HPDE6-E6E7 (cell line): Measurements from ENCODE around the gene PIK3R1.

Experiments
- DNase-seq: peaks from one replicate; pipeline ENCODE4 v3.0.0; 2011; ENCODE audit warnings: missing footprints; ENCODE audit errors: extremely low spot score

The PIK3R1 gene

DNA sequence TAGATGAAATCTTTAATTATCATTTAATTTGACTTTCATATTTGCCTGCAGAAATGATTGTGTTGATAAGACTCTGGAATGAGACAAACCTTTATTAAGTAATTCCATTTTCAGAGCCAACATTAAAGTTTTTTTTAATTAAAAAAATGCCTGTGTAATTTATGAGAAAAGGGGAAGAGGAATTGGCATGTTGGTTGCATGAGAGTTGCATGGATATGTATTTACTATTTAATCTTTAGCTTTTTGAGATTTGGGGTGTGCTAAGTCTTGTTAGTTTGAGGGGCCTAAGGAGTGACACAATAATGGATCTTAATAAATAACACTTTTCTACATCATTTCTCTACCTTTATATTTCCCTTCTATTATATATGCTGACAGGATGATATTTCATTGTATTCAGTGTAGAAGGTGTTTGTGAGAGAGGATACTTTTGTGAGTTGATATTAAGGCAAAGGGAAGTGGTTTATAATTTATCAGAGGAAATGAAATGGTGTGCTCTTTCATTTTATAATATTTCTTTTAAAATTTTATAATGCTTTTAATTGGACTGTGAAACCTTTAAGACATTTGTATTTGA is 54.9 kb downstream of the PIK3R1 start:
- no peak for DNase-seq

DNA sequence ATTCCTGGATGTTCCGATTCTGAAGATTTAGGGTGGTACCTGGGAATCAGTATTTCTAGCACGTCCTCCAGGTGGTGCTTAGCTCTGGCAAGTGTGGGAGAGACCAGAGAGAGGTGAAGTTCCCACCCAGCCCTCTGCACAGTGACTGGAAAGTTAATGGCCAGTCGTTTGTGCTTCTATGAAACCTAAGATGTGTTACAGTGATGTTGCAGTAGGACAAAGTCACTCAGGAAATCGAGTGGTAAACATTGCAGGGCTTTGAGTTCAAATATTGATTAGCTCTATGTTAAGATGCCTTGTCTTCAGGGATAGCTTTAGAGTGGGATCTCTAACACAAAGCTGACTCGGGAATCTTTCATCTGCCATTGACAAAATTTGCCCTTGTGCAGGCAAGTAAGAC is 55.6 kb downstream of the PIK3R1 start:
- DNase-seq = no peak

DNA sequence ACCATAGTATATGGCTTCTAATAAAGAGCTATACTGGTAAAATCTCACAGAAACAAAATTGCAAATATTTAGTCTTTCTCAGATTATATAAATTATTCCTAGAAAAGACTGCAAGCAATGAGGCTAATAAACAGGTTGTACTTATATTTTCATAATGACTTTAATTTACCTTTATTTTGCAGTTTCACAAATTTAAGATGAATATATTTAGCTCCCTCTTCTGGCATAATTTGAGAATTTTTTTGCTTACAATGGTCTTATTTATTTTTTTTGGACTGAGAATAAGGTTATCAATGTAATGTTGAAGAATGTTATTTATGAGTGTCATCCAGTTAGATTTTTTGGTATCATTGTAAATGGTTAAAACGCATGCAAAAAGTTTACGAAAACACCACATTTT is 56.7 kb downstream of the PIK3R1 start:
- no peak for DNase-seq

DNA sequence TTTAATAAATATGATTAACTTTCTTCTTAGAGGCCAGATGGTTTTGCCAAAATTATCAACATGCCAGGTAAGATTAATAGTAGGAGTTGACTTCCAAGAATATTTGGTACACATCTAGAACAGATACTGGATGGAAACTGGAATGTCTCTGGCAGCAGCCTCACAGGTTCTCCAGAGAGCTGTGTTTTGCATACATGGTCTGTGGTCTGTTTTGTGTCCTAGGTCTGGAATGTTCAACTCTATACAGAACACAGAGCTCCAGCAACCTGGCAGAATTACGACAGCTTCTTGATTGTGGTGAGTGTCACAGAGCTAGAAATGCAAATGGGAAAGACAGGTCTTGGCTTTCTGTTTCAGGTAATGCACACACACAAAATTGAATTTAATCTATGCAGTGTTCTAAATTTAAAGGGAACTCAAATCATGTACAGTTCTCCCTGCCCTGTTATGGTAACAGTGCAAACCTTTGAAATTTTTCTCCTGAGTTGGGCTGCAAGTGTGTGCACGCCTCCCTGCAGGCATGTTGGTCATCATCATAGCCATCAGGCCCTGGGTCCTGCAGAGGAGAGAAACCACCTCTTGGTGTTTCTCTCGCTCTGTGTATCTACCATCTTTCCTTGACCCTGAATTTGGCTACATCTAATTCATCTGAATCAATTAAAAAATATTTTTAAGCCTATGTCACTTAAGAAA is 58.3 kb downstream of the PIK3R1 start:
- no peak for DNase-seq

DNA sequence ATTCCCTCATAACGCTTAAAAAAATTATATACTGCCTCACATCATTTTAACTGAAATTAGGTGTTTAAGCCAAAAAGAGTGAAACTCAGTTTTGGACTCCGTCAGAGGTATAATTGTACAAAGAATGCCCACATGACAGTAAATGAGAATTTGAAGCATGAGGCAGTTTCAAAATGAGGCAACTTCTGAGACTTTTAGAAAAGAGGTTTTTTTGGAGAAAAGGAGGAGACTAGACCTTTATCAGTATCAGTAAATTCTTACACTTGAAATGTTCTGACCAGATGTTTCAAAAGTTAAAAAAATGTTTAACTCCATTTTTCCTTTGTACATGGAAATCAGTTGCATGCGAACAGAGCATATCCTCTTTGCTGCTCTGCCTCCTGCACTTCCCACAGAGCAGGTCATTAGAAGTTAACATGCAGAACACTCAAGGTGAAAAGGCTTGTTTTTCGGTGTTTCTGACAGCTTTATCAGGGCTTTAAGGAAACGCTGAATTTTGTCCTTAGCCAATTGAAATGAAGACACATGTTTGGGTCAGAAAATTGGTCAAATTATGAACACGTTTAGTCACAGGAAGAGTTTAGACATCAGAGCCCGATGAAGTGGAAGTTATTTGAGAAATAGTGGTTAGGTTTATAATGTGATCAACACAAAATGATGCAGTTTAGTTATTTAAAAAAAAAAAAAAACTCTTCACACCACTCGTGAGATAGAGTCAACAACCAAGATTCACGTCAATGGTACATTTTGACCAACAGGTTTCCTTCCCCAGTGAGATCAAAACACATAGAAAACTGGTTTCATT is 59.5 kb downstream of the PIK3R1 start:
- DNase-seq = no peak

DNA sequence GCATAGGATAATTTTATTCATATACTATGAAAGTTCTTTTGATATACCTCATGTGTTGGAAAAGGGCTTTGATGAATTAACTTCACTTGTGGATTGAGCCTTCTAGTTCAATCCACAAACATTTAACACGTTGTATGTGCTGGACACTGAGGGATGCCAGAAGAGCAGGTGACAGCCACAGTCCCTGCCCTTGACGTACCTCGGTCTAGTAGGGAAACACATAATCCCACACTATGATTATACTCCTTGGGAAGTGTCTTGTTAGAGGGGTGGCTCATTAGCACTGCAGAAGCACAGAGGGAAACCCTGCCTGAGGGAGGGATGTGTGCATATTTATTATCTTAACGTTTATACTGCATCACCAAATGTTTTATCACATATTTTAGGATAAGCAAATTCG is 61.2 kb downstream of the PIK3R1 start:
- DNase-seq = no peak

DNA sequence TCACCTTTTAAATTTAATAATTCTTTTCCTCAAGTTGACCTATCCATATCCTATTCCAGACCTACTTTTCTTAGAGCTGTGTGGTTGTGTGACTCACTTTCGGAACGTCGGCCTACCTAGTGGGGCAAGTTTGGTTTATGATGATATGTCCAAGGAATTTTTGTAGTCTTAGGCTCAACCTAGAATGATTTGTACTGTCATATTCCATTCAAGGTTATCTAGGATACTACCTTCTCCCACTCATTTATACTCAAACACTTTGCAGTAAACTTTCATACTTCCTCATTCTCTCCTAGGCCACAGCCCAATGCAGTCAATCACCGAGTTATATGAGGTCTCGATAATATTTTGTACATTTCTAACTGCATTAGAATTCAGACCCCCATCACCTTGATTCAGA is 61.9 kb downstream of the PIK3R1 start:
- DNase-seq = peak; percentile 89

DNA sequence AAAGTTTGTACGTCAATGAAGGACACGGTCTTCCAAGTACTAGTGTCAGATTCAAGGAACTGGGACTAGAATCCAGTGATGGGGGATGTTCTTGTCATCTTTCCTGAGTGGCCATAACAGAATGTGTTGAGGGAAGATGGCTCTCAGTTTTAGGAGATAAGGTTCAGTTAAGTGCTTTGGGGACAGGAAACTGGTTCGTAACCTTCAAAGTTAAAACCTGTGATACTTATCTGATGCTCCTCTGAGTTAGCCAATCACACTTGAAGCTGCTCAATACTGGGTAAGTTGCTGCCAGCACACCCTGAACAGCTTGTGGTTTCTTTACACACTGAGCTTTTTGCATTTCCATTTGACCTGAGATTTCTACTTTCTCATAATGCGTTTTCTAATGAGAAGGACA is 64.4 kb downstream of the PIK3R1 start:
- DNase-seq = no peak

DNA sequence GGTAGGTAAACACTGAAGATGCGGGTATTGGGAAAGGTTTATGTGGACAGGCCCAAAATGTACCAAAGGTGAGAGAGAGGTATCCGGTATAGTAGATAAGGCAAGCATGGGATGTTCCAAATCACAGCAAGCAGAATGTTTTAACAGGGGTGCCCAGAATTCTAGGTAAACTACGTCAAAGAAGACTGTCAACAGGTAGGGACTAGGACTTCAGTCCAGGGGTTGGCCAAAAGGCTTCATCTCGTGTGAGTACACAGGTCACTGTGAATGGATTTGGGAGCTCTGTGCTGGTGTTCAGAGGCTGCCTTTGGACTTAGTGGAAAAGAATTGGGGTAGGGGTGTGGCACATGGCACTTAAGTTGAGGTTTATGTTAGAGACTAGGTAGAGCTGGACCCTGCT is 66.4 kb downstream of the PIK3R1 start:
- no peak for DNase-seq

DNA sequence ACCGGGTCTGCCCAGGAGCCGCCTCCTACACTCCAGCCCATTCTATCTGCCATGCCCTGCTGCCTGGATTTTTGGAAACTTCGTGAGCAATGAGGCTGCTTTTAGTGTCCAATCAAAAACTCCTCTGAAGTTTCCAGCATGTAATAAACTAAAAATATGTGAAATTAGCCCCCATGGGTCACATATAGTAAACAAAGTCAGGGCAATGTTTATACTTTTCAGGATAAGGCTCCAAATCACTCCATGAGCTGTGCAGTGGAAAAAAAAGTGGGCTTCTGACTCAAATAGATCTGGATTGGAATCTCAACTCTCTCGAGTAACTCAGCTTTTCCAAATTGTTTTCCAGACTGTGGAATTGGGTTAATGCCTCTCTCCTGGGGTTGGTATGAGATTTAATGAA is 68.2 kb downstream of the PIK3R1 start:
- no peak for DNase-seq

DNA sequence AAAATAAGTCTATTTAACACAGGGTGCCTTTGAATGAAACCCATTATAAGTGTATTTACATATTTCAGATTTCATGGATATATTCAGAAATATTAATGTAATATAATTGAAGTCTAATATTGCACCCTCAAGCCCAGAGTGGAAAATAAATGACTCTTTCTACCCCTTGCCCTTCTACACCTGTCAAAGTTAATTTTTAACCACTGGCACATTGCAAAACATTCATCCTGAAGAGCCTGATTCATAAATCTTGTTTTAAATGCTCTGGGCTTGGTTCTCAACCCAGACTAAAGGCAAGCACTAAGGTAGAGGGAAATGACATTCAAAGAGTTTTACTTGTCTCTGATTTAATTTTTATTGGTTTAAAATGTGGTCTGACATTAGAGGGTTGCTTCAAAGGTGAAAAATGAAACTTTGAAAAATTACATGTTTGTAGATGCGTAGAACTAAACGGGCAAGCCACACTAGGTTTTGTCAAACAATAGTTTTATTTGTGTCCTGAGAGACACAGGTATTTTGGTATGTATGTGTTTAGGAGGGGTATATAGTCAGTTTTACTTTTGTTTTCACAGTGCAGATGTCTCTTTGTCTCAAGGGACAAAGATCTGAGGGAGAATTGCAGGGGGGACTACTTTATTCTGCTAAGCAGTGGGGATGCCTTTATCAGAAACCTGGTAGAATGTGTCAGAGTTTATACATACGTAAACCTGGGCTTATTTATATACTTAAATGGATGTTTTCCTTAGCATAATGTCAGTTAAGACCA is 69.7 kb downstream of the PIK3R1 start:
- DNase-seq = no peak

DNA sequence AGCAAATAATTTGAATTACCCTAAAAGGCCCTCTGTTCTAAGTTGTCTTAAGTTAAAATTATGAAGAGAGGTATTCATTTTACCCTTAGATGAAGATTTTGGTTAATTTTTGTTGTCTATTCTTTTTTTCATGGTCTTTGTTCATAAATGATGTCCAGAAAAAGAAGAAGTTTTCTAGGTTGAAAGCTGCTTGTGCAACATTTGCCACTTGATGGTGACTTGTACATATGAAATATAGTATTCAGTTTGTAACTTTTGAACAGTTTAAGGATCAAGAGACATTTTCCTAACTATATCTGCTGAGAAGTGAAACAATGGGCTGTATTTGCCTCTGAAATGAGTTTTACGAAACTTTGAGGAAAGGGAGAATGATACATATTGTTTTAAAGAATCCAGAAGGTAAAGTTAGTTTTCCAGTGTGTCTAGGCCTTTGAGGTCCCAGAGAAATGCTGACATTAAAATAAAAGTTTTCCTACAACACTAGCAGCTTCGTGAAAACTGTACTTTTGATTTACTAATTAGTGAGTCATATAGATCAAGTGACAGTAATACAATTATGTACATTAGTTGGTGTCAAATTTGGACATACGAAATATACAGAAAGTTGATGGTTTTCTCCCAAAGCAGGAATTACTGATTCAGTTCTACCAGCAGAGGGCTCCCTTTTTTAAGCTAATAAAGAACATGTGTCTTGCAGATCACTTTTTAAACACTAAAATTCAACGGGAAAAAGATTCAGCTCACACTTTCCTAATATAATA is 70.5 kb downstream of the PIK3R1 start:
- no peak for DNase-seq

DNA sequence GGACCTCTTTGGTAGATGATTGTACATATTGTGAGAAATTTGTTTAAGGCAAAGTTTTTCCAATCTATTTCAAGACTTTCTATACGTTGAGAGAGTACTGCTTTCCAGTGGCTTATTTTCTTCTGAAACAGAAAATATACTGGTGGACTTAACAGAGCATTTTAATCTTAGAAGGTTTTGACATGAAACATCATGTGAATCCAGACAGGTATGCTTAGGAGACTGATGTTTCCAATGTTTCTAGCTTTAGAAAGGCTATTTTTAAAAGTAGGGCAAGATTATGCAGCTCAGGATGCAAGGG is 71.0 kb downstream of the PIK3R1 start:
- no peak for DNase-seq

DNA sequence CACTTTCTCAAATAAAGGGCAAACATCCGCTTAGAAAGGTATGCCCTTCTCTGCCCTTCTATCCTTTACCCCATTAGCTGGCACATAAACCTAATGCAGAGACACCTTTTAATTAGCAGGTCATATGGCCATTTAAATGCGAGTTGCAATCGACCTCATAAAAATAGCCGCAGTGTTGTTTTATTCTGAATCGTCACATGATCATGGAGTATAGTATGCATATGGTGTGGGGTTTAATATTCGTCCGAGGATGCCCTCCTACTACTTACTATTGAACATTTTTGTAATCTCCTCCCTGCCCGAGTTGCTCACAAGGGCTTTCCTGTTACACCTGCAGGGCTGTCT is 72.0 kb downstream of the PIK3R1 start:
- DNase-seq = no peak

DNA sequence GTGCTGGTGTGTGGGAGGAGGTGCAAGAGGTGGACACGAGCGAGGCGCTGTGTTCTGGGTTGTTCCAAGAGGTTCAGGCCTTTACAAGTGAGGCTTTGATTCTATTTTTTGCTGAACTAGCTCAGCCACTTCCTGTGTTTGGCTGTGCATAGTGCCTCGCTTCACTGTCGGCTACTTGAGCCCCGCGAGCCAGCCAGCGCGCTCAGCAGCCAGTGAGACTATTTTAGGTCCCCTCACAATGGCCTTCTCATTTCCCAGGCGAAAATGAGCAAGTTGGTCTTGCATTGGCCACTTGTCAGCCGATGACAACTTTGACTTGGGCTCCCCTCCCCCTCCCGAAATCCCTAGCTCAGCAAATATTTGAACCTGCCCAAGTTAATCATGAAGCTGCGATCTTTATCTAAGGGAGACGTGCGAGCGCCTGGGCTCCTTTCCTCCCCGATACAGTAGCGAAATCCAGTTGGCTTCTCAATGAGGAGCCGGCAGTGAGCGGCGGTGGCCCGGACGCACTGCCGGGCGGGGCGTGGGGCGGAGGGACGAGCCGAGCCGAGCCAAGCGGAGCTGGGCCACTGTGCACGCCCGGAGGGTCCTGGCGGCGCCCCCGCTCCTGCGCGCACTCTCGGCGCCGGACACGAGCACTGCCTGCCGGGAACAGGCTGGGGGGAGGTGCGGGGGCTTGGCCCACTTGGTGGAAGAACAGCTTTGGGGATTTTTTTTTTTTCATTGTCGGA is 72.6 kb downstream of the PIK3R1 start:
- no peak for DNase-seq

DNA sequence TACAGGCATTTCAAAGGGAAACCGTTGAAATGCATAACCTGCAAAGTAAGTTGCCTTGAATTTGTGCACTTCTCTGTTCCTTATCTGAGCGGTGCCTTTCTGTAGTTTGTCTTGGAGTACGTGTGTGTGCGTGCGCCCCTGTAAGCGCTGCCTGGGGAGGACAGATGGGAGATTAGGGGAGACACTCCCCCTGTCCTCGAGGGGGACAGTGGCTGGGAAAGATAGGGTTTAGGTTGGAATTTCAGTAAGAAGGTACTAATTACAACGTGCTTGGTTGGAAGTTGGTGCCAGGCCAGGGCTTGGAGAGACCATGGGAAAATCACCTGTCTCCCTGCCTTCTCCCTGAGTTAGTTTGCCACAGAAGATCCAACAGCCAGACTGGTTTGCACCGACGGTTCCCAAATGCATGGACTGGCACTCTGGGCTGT is 73.2 kb downstream of the PIK3R1 start:
- DNase-seq = no peak

DNA sequence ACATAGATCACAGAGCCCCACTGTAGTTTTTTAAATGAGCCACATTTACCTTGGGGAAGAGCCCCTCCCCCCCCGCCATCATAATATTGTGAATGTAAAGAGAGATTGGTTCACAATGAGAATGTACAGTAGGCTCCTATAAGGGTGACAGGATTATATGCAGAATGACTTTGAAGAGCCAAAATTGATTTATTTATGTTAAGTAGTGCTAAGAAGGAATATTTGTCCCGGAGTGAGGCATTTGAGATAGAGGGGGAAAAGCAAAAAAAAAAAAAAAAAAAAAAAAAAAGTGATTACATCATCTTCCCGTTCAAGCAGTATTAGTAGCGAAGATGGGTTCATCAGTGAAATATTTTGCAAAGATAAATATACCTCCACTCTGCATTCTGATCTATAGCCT is 73.9 kb downstream of the PIK3R1 start:
- no peak for DNase-seq

DNA sequence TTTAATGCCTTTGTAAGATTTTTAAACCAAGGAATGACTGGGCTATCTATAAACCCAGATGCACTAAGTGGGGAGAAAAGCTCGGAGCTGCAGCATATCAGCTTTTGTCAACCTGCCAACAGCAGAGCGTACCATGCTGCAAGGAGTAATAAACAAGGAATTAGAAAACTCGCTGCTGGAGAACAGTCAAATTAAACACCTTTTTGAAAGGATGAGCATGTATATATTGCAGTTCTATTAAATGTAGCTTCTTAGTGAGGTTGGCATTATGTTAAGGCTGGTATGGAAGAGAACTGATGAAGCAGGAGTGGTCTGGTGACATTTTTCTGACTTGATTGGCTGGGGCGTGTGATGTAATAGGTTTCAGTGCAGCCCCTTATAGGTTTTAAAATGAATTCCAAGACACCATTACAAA is 74.7 kb downstream of the PIK3R1 start:
- no peak for DNase-seq

DNA sequence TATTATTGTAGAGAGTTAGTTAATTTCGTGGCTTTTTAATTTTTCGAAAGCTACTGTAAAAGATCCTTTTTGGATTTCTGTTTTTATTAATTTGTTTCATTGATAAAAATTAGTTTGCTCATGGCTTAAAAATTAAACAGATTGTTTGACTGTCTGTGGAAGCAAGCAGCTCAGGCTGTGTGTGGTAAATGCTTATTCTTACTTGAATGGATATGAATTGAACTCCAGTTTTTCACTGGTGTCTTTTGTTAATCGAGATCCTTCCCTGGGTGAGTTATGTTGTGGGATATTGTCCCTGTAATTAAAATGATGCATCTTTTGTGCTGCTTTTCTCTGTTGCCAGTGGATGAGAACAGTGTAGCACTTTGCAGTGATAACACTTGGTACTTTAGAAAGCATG is 75.3 kb downstream of the PIK3R1 start:
- DNase-seq = no peak

DNA sequence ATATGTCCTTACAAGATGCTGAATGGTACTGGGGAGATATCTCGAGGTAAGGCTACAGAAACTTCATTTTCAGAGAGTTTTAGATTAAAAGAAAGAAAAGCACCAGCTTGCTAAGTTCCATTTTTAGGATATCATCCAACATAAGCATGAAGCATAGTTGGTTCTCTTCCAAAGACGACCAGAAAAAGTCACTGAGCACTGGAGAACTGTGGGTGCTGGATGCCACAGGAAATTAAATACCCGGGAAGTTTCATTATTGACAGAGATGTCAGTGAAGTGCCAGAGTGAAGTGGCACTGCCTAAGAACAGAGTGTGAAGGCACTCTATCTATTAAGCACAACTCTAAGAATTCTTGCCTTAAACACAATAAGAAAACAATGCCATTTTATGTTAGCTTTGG is 76.8 kb downstream of the PIK3R1 start:
- no peak for DNase-seq

DNA sequence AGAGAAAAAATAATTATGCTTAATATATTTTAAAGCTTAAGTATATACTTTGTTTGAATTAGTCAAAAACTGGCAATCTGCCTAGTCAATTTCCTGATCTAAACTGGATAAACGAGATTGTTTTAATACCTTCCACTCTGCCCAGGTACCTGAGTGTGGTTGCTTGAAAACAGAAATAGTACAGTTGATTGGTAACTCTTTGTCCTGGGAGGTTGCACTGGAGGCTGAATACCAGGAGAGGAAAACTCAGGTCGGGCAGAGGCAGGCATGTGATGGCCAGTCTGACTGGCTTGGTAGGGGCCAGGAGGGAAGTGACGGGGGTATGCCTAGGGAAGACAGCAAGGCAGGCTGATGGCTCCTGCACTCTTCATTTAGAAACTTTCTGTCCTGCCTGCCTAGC is 80.2 kb downstream of the PIK3R1 start:
- DNase-seq = no peak
